ENCODE measurements around the gene AFG3L2.

AFG3L2 gene

DNA sequence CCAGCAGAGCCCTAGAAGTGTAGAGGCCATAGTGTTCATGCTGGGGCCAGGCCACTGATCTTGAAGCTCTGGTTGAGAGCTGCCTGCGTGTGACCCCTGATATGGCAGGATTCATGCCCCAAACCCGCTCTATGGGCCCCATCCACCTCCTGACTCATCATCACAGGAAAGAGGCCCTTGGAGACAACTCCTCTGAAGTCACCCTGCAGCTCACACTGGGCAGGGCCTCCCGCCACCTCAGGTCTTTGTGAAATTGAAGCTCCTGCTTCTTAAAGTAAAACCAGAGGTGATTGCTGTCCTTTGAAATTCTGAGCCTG is 81.0 kb downstream of the AFG3L2 start:
- Histone ChIP-seq H3K4me1 (no peaks in the 10 kb centered on the region), H3K27me3 (no peaks in the 10 kb centered on the region), H3K9me3 (no peaks in the 10 kb centered on the region), H3K4me3 (ENCODE audit: low read depth, low read length) (no peak overlapping the region), H3K36me3 (no peaks in the 10 kb centered on the region)
- DNase-seq: no peak
- TF ChIP-seq, protein P1, sequence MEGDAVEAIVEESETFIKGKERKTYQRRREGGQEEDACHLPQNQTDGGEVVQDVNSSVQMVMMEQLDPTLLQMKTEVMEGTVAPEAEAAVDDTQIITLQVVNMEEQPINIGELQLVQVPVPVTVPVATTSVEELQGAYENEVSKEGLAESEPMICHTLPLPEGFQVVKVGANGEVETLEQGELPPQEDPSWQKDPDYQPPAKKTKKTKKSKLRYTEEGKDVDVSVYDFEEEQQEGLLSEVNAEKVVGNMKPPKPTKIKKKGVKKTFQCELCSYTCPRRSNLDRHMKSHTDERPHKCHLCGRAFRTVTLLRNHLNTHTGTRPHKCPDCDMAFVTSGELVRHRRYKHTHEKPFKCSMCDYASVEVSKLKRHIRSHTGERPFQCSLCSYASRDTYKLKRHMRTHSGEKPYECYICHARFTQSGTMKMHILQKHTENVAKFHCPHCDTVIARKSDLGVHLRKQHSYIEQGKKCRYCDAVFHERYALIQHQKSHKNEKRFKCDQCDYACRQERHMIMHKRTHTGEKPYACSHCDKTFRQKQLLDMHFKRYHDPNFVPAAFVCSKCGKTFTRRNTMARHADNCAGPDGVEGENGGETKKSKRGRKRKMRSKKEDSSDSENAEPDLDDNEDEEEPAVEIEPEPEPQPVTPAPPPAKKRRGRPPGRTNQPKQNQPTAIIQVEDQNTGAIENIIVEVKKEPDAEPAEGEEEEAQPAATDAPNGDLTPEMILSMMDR (IDR thresholded peaks at IDR 0.05; ENCODE audit: low read depth, low read length): no peak

DNA sequence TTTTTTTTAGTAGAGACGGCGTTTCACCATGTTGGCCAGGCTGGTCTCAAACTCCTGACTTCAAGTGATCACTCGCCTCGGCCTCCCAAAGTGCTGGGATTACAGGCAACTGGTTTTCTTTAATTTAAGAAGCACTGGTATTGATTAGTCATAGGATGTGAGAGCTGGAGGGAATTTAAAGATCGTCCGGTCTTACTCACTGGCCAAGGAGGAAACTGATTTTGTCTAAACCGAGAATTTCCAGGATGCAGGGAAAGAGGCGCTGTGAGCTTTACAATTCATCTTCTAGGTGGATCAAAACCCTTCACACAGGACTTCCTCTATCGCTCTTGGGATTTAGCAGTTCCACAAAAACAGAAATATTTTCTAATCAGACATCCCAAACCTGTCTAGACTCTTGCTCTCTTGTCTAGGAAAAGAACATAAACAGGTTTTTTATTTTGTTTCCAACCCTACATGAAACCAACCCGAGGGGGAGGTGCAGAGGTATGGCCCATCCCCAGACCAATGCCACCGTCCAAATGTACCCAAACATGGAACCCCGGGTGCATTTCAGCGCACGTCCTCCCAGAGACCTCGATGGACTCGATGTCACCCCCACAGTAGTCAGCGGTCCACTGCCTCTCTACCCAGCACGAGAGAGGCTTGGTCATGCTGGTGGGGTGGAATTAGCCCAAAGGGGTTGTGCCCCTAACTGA is 81.5 kb downstream of the AFG3L2 start:
- Histone ChIP-seq H3K4me3 (ENCODE audit: low read depth, low read length) (no peak overlapping the region), H3K9me3 (no peaks in the 10 kb centered on the region), H3K27me3 (no peaks in the 10 kb centered on the region), H3K36me3 (no peaks in the 10 kb centered on the region), H3K4me1 (no peaks in the 10 kb centered on the region)
- no peak for DNase-seq
- TF ChIP-seq, protein P1 (IDR thresholded peaks at IDR 0.05; ENCODE audit: low read depth, low read length): no peak

DNA sequence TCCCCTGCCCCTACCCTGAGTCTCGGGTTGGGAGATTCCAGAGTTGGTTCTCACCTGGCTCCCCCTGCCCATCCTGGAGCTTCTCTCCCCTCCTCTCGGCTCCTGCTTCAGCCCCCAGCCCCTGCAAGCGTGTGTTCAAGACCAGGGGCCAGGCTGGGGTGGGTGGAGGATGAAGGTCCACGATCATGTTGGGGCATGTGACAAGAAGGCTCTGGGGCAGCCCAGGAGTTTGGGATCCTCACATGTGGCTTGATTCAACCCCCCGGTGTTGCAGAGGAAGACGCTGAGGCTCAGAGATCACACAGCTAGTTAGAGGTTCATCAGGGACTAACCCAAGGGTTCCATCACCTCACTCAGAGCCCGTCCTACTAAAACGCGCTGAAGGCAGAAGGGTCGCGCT is 83.2 kb downstream of the AFG3L2 start:
- Histone ChIP-seq H3K4me3 (ENCODE audit: low read depth, low read length) (no peak overlapping the region), H3K36me3 (no peaks in the 10 kb centered on the region), H3K27me3 (no peaks in the 10 kb centered on the region), H3K4me1 (no peaks in the 10 kb centered on the region), H3K9me3 (no peaks in the 10 kb centered on the region)
- no peak for DNase-seq
- TF ChIP-seq, protein P1 (IDR thresholded peaks at IDR 0.05; ENCODE audit: low read depth, low read length): no peak

- Histone ChIP-seq H3K4me1 (no peaks in the 10 kb centered on the region), H3K27me3 (no peaks in the 10 kb centered on the region), H3K9me3 (no peaks in the 10 kb centered on the region), H3K4me3 (ENCODE audit: low read depth, low read length) (no peak overlapping the region), H3K36me3 (no peaks in the 10 kb centered on the region)
- no peak for DNase-seq
- TF ChIP-seq, protein P1 (IDR thresholded peaks at IDR 0.05; ENCODE audit: low read depth, low read length): no peak
Observed at GRCh38 chr18:12291690-12292089, 85.3 kb downstream of the AFG3L2 start.

GRCh38 chr18:12291161-12291560 is 85.9 kb downstream of the AFG3L2 start:
- H3K27me3 ChIP-seq: no peaks in the 10 kb centered on the region
- no peak for DNase-seq
- no peaks in the 10 kb centered on the region for H3K9me3 ChIP-seq
- no peak overlapping the region for H3K4me3 ChIP-seq (ENCODE audit: low read depth, low read length)
- TF ChIP-seq, protein P1 (IDR thresholded peaks at IDR 0.05; ENCODE audit: low read depth, low read length): no peak
- H3K4me1 ChIP-seq: no peaks in the 10 kb centered on the region
- H3K36me3 ChIP-seq: no peaks in the 10 kb centered on the region

GRCh38 chr18:12290086-12290485 is 86.9 kb downstream of the AFG3L2 start:
- Histone ChIP-seq H3K4me3 (ENCODE audit: low read depth, low read length) (no peak overlapping the region), H3K36me3 (no peaks in the 10 kb centered on the region), H3K4me1 (no peaks in the 10 kb centered on the region), H3K27me3 (no peaks in the 10 kb centered on the region), H3K9me3 (no peaks in the 10 kb centered on the region)
- TF ChIP-seq, protein P1 (IDR thresholded peaks at IDR 0.05; ENCODE audit: low read depth, low read length): no peak
- DNase-seq: no peak

Data from BE2C (cell line).